Measurements from ENCODE around the gene RAB11FIP5. TPM values are rescaled to one million over a fixed set of nuclear protein-coding genes. Genes with fewer than 3 reads are reported as not detected.

The RAB11FIP5 gene
- total and polyA plus RNA-seq, 10 of the 15 experiments (the other 5 are each of a cell fraction or from before 2014, with no cell fraction given): 0.03 to 0.20 (median 0.06) TPM; not detected in 6

DNA sequence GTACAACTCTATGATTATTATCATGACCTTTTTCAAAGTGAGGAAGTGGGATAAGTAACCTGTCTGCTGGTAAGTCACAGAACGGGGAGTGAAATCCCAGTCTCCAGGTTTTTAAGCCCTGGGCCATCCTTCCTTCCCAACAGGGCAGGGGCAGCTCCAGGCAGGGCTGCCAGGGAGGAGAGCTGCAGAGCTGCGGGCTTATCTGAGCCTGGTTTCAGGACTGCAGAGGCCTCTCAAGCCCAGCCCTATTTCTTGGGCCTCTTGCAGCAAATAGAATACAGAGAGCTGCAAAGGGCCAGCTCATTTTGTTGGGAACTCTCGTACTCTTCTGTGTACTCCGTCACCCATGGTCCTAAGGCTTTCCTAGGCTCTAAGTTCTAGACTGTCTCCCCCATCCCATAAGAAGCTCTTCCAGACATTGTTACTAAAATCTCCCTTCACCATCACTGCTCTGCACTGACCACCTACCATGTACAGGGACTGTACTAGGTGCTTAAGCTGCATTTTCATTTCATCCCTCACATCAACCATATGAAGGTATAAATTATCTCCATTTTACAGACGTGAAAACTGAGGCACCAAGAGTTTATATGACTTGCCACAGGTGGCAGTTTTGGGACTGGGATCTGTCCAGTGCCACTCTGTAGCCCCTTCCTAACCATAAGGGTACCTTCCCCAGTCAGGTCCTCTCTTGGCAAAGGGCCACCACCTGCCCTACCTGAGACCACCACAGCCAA, 3.1 kb downstream of the RAB11FIP5 start:
- BruUV-seq (replicated peaks): no TSS peak
- DNase-seq (ENCODE audit: low read depth, low spot score) (no peak), FAIRE-seq (no peak), ATAC-seq (no peak)
- Histone ChIP-seq H3K79me2 (ENCODE audit: control insufficient read depth, insufficient read depth, low read length) (no peaks in the 10 kb centered on the region), H2AFZ (ENCODE audit: control insufficient read depth, low read depth, low read length) (no peak overlapping the region), H4K20me1 (ENCODE audit: control insufficient read depth, insufficient read depth) (no peaks in the 10 kb centered on the region), H3K4me1 (ENCODE audit: control insufficient read depth, insufficient read depth, low read length) (no peaks in the 10 kb centered on the region), H3K27ac (ENCODE audit: control insufficient read depth, insufficient read depth) (no peak overlapping the region), H3K9ac (ENCODE audit: control insufficient read depth, insufficient read depth, low read length) (no peak overlapping the region), H3K4me3 (no peak overlapping the region), H3K36me3 (ENCODE audit: control insufficient read depth in 2 of 2, insufficient read depth in 2 of 2, low read length in 1 of 2) (no peaks in the 10 kb centered on the region), H3K4me2 (ENCODE audit: control insufficient read depth, insufficient read depth) (no peak overlapping the region), H3K9me3 (replicated peaks; ENCODE audit: control insufficient read depth, insufficient read depth, low read length) (no peaks in the 10 kb centered on the region), H3K27me3 (replicated peaks in 1 of 2; ENCODE audit: control insufficient read depth in 2 of 2, insufficient read depth in 2 of 2, low read length in 1 of 2) (peaks cover 6 to 17% of the 10 kb centered on the region in 2 experiments)
- in situ Hi-C loops (cut with MboI) (no loop called here), intact Hi-C loops (cut with micrococcal nuclease; ENCODE audit: unreplicated experiment) (no loop called here)
- ChIA-PET POLR2A (no interaction called here), SMC1A (ENCODE audit: uncharacterized antibody, unreplicated experiment) (no interaction called here), CTCF (interaction anchor here (0.8 kb wide), 1 partner anchor 67 kb away, joined by 3 read pairs; no protein-coding TSS in a partner anchor), RAD21 (ENCODE audit: unreplicated experiment) (no interaction called here)
- TF ChIP-seq POLR2AphosphoS2 (IDR thresholded peaks at IDR 0.05; ENCODE audit: low read depth, low read length): no peak
- TF ChIP-seq GATAD2B (conservative IDR thresholded peaks at IDR 0.05; ENCODE audit: low read depth): no peak
- TF ChIP-seq SREBF1 (IDR thresholded peaks at IDR 0.05; ENCODE audit: low read length): no peak
- TF ChIP-seq, protein P1, sequence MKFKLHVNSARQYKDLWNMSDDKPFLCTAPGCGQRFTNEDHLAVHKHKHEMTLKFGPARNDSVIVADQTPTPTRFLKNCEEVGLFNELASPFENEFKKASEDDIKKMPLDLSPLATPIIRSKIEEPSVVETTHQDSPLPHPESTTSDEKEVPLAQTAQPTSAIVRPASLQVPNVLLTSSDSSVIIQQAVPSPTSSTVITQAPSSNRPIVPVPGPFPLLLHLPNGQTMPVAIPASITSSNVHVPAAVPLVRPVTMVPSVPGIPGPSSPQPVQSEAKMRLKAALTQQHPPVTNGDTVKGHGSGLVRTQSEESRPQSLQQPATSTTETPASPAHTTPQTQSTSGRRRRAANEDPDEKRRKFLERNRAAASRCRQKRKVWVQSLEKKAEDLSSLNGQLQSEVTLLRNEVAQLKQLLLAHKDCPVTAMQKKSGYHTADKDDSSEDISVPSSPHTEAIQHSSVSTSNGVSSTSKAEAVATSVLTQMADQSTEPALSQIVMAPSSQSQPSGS (IDR thresholded peaks at IDR 0.05; ENCODE audit: low read length): no peak
- no peak for TF ChIP-seq YBX1 (IDR thresholded peaks at IDR 0.05)
- TF ChIP-seq SUPT20H (IDR thresholded peaks at IDR 0.05; ENCODE audit: borderline replicate concordance, control insufficient read depth, low read depth, low read length): no peak
- TF ChIP-seq ASH2L (IDR thresholded peaks at IDR 0.05; ENCODE audit: borderline replicate concordance, low read depth): no peak
- TF ChIP-seq CREB1 (IDR thresholded peaks at IDR 0.05; ENCODE audit: low read depth): no peak
- TF ChIP-seq IKZF1 (conservative IDR thresholded peaks at IDR 0.05): no peak
- no peak for TF ChIP-seq SP1 (IDR thresholded peaks at IDR 0.05; ENCODE audit: low read depth, low read length)
- TF ChIP-seq, protein P2, sequence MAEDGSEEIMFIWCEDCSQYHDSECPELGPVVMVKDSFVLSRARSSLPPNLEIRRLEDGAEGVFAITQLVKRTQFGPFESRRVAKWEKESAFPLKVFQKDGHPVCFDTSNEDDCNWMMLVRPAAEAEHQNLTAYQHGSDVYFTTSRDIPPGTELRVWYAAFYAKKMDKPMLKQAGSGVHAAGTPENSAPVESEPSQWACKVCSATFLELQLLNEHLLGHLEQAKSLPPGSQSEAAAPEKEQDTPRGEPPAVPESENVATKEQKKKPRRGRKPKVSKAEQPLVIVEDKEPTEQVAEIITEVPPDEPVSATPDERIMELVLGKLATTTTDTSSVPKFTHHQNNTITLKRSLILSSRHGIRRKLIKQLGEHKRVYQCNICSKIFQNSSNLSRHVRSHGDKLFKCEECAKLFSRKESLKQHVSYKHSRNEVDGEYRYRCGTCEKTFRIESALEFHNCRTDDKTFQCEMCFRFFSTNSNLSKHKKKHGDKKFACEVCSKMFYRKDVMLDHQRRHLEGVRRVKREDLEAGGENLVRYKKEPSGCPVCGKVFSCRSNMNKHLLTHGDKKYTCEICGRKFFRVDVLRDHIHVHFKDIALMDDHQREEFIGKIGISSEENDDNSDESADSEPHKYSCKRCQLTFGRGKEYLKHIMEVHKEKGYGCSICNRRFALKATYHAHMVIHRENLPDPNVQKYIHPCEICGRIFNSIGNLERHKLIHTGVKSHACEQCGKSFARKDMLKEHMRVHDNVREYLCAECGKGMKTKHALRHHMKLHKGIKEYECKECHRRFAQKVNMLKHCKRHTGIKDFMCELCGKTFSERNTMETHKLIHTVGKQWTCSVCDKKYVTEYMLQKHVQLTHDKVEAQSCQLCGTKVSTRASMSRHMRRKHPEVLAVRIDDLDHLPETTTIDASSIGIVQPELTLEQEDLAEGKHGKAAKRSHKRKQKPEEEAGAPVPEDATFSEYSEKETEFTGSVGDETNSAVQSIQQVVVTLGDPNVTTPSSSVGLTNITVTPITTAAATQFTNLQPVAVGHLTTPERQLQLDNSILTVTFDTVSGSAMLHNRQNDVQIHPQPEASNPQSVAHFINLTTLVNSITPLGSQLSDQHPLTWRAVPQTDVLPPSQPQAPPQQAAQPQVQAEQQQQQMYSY (CRISPR knock-in tag; IDR thresholded peaks at IDR 0.05): no peak
- TF ChIP-seq MYB (IDR thresholded peaks at IDR 0.05; ENCODE audit: borderline replicate concordance, low read depth, low read length): no peak
- TF ChIP-seq EED (IDR thresholded peaks at IDR 0.05; ENCODE audit: low read depth): no peak
- TF ChIP-seq LARP7 (IDR thresholded peaks at IDR 0.05): no peak
- no peak for TF ChIP-seq ETV6 (conservative IDR thresholded peaks at IDR 0.05 in 1 of 2, IDR thresholded peaks at IDR 0.05 in 1 of 2; ENCODE audit: borderline replicate concordance in 1 of 2, low read depth in 1 of 2)
- TF ChIP-seq, protein P3, sequence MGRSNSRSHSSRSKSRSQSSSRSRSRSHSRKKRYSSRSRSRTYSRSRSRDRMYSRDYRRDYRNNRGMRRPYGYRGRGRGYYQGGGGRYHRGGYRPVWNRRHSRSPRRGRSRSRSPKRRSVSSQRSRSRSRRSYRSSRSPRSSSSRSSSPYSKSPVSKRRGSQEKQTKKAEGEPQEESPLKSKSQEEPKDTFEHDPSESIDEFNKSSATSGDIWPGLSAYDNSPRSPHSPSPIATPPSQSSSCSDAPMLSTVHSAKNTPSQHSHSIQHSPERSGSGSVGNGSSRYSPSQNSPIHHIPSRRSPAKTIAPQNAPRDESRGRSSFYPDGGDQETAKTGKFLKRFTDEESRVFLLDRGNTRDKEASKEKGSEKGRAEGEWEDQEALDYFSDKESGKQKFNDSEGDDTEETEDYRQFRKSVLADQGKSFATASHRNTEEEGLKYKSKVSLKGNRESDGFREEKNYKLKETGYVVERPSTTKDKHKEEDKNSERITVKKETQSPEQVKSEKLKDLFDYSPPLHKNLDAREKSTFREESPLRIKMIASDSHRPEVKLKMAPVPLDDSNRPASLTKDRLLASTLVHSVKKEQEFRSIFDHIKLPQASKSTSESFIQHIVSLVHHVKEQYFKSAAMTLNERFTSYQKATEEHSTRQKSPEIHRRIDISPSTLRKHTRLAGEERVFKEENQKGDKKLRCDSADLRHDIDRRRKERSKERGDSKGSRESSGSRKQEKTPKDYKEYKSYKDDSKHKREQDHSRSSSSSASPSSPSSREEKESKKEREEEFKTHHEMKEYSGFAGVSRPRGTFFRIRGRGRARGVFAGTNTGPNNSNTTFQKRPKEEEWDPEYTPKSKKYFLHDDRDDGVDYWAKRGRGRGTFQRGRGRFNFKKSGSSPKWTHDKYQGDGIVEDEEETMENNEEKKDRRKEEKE (IDR thresholded peaks at IDR 0.05): no peak
- 36% methylated on average over 5 of the region's 5 CpGs for WGBS (ENCODE audit: insufficient coverage, insufficient replicate concordance, low lambda C conversion rate, missing lambda C conversion rate)
